ENCODE results near the gene AKT3.

Gene AKT3

DNA sequence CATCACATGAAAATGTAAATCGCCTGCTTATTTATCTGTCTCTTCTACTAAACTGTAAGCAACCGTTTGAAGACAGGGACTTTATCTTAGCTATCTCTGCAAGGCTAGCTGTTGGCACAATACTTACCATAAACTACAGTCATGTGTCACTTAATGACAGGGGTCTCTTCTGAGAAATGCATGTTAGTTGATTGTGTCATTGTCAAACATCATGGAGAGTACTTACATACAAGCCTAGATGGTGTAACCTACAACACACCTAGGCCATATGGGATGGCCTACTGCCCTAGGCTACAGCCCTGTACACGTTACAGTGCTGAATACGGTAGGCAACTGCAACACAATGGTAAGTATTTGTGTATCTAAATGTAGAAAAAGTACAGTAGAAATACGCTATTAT lies 326.3 kb downstream of the AKT3 start:
- no peak for TF ChIP-seq CTCF (IDR thresholded peaks at IDR 0.05)
- peak overlapping the region; percentile 49 for H3K27ac Mint-ChIP-seq
- H3K4me1 Mint-ChIP-seq: peaks cover 14% of the 10 kb centered on the region
- DNase-seq: no peak
- H3K36me3 Mint-ChIP-seq (ENCODE audit: low read depth): peaks cover 10% of the 10 kb centered on the region
- H3K27me3 Mint-ChIP-seq (ENCODE audit: low read depth, poor library complexity): peaks cover 5% of the 10 kb centered on the region
- no peak overlapping the region for H3K4me3 Mint-ChIP-seq
- peaks cover under 1% of the 10 kb centered on the region for H3K9me3 Mint-ChIP-seq

- Mint-ChIP-seq H3K4me1 (peaks cover 14% of the 10 kb centered on the region), H3K27me3 (ENCODE audit: low read depth, poor library complexity) (peaks cover 3% of the 10 kb centered on the region), H3K36me3 (ENCODE audit: low read depth) (peaks cover 29% of the 10 kb centered on the region), H3K9me3 (peaks cover 9% of the 10 kb centered on the region), H3K27ac (no peak overlapping the region), H3K4me3 (no peak overlapping the region)
- TF ChIP-seq CTCF (IDR thresholded peaks at IDR 0.05): no peak
- DNase-seq: no peak
These were observed 329.2 kb downstream of the AKT3 start for GRCh38 chr1:243520831-243521230.

GRCh38 chr1:243514927-243515326 lies 335.1 kb downstream of the AKT3 start:
- Mint-ChIP-seq H3K4me1 (no peaks in the 10 kb centered on the region), H3K4me3 (no peak overlapping the region), H3K27me3 (ENCODE audit: low read depth, poor library complexity) (no peaks in the 10 kb centered on the region), H3K36me3 (ENCODE audit: low read depth) (peaks cover 42% of the 10 kb centered on the region), H3K9me3 (peaks cover 9% of the 10 kb centered on the region), H3K27ac (no peak overlapping the region)
- no peak for TF ChIP-seq CTCF (IDR thresholded peaks at IDR 0.05)
- no peak for DNase-seq

- no peak for TF ChIP-seq CTCF (IDR thresholded peaks at IDR 0.05)
- Mint-ChIP-seq H3K27me3 (ENCODE audit: low read depth, poor library complexity) (no peaks in the 10 kb centered on the region), H3K9me3 (peaks cover 9% of the 10 kb centered on the region), H3K27ac (peak overlapping the region; percentile 0), H3K4me1 (no peaks in the 10 kb centered on the region), H3K36me3 (ENCODE audit: low read depth) (peaks cover 38% of the 10 kb centered on the region), H3K4me3 (no peak overlapping the region)
- DNase-seq: no peak
These were observed 336.1 kb downstream of the AKT3 start for GRCh38 chr1:243513726-243514491.

DNA sequence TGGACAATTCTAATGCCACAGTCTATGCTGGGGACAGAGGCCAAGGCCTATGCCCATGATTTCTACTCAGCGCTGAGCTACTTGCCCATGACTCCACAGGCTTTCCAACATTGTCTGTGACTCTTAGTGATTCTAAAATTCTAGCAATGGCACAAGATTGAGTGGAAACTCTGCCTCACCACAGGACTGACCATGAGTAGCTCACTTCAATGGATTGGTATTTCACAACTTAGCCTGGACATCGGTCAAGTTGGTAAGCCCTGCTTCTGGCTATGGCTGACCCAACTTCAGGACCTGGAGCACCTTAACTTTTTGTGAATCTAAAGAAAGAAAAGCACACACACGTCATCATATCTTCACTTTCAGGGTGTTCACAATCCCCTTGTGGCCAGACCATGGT lies 339.1 kb downstream of the AKT3 start:
- Mint-ChIP-seq H3K4me1 (peaks cover 20% of the 10 kb centered on the region), H3K4me3 (no peak overlapping the region), H3K27ac (no peak overlapping the region), H3K36me3 (ENCODE audit: low read depth) (peaks cover 22% of the 10 kb centered on the region), H3K9me3 (no peaks in the 10 kb centered on the region), H3K27me3 (ENCODE audit: low read depth, poor library complexity) (no peaks in the 10 kb centered on the region)
- DNase-seq: no peak
- TF ChIP-seq CTCF (IDR thresholded peaks at IDR 0.05): no peak

DNA sequence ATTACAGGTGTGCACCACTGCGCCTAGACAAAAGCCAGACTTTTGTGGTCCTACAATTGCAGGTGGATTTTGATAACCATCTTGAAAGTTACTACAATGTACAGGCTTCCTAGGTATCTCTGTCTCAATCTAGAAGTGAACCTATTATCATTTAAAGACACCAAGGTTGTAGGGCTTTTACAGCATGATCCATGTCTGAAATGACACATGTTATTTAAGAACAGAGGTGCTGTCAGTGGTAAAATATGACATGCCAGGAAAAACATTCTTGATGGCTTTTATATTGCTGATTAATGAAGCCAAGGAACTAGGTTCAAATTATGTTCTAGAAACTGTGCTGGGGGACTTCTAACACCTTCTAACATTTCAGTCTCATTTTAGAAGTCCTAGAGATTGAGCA lies 341.1 kb downstream of the AKT3 start:
- DNase-seq: no peak
- H3K4me1 Mint-ChIP-seq: peaks cover 21% of the 10 kb centered on the region
- H3K36me3 Mint-ChIP-seq (ENCODE audit: low read depth): peaks cover 36% of the 10 kb centered on the region
- H3K27me3 Mint-ChIP-seq (ENCODE audit: low read depth, poor library complexity): no peaks in the 10 kb centered on the region
- no peak overlapping the region for H3K4me3 Mint-ChIP-seq
- no peak for TF ChIP-seq CTCF (IDR thresholded peaks at IDR 0.05)
- H3K27ac Mint-ChIP-seq: no peak overlapping the region
- no peaks in the 10 kb centered on the region for H3K9me3 Mint-ChIP-seq
